Liver (tissue), 9 donors: ENCODE data around the gene RNU11. TPM values are rescaled to one million over a fixed set of nuclear protein-coding genes. Genes with fewer than 3 reads are reported as not detected.

Experiments
- DNase-seq: peaks from one replicate; pipeline ENCODE4 v3.0.0-alpha.2; 2017; ENCODE audit warnings: low spot score
- H3K27ac ChIP-seq, 2 donors: one replicate each; pipeline ENCODE4 v1.7.0; 2013; ENCODE audit warnings: inconsistent platforms in 2 of 2, low read length in 2 of 2, control low read depth in 1 of 2, low read depth in 1 of 2, mild to moderate bottlenecking in 1 of 2
- H3K27me3 ChIP-seq, 4 donors: one replicate each; pipeline versions ENCODE4 v1.6.1 to v1.7.0; 2013; ENCODE audit warnings: low read length in 3 of 4, inconsistent platforms in 1 of 4, mild to moderate bottlenecking in 1 of 4, moderate library complexity in 1 of 4; ENCODE audit not compliant: control insufficient read depth in 4 of 4, insufficient read depth in 4 of 4
- H3K36me3 ChIP-seq, 4 donors: one replicate each; pipeline versions ENCODE4 v1.6.1 to v1.7.0; 2013; ENCODE audit warnings: low read length in 3 of 4, mild to moderate bottlenecking in 3 of 4, low read depth in 1 of 4, moderate library complexity in 1 of 4; ENCODE audit not compliant: control insufficient read depth in 4 of 4, insufficient read depth in 3 of 4
- H3K4me1 ChIP-seq, 4 donors: one replicate each; pipeline versions ENCODE4 v1.6.1 to v1.7.0; 2013; ENCODE audit warnings: low read length in 3 of 4, mild to moderate bottlenecking in 3 of 4, moderate library complexity in 1 of 4; ENCODE audit not compliant: control insufficient read depth in 4 of 4, insufficient read depth in 4 of 4
- H3K4me3 ChIP-seq, 3 donors: one replicate each; pipeline versions ENCODE4 v1.6.1 to v1.7.0; 2013; ENCODE audit warnings: low read length in 3 of 3, control low read depth in 1 of 3, low read depth in 1 of 3, mild to moderate bottlenecking in 1 of 3
- H3K9ac ChIP-seq, 2 donors: one replicate each; pipeline ENCODE4 v1.7.0; 2013; ENCODE audit warnings: low read length in 2 of 2, mild to moderate bottlenecking in 2 of 2, moderate library complexity in 2 of 2, control low read depth in 1 of 2, low read depth in 1 of 2
- H3K9me3 ChIP-seq, 4 donors: one replicate each; pipeline versions ENCODE4 v1.6.1 to v1.7.0; 2013; ENCODE audit warnings: low read length in 3 of 4; ENCODE audit not compliant: control insufficient read depth in 4 of 4
- ATF3 ChIP-seq: IDR thresholded peaks from 2 replicates; pipeline ENCODE4 v1.6.1; 2016; ENCODE audit warnings: antibody characterized with exemption
- CTCF ChIP-seq: fragments of 150-350 bp; IDR thresholded peaks from 2 replicates; pipeline ENCODE4 v1.5.1; 2017; ENCODE audit warnings: improper control_type of control experiment, low read depth, low read length; ENCODE audit not compliant: missing input control
- EGR1 ChIP-seq, 2 donors: IDR thresholded peaks; 2 replicates each; pipeline ENCODE4 v1.6.1; 2016 to 2018; ENCODE audit warnings: antibody characterized with exemption in 2 of 2, low read depth in 2 of 2
- FOXA1 ChIP-seq: IDR thresholded peaks from 2 replicates; pipeline ENCODE4 v1.6.1; 2016; ENCODE audit warnings: antibody characterized with exemption
- FOXA2 ChIP-seq: IDR thresholded peaks from 2 replicates; pipeline ENCODE4 v1.6.1; 2016; ENCODE audit warnings: antibody characterized with exemption
- GABPA ChIP-seq, 2 donors: IDR thresholded peaks in 1 of 2; conservative IDR thresholded peaks in 1 of 2; 2 replicates each; pipeline ENCODE4 v1.6.1; 2016; ENCODE audit warnings: antibody characterized with exemption in 2 of 2, mild to moderate bottlenecking in 1 of 2, moderate library complexity in 1 of 2
- HNF4A ChIP-seq, 2 donors: conservative IDR thresholded peaks; 2 replicates each; pipeline ENCODE4 v1.6.1; 2016; ENCODE audit warnings: antibody characterized with exemption in 2 of 2, mild to moderate bottlenecking in 2 of 2
- HNF4G ChIP-seq: IDR thresholded peaks from 2 replicates; pipeline ENCODE4 v1.6.1; 2016; ENCODE audit warnings: antibody characterized with exemption
- JUND ChIP-seq, 2 donors: IDR thresholded peaks; 2 replicates each; pipeline ENCODE4 v1.6.1; 2016; ENCODE audit warnings: antibody characterized with exemption in 2 of 2
- MAX ChIP-seq: IDR thresholded peaks from 2 replicates; pipeline ENCODE4 v1.6.1; 2016; ENCODE audit warnings: antibody characterized with exemption
- NR2F2 ChIP-seq: IDR thresholded peaks from 2 replicates; pipeline ENCODE4 v1.6.1; 2016; ENCODE audit warnings: antibody characterized with exemption
- RAD21 ChIP-seq, 2 donors: IDR thresholded peaks; 2 replicates each; pipeline ENCODE4 v1.6.1; 2016; ENCODE audit warnings: antibody characterized with exemption in 2 of 2, mild to moderate bottlenecking in 2 of 2
- REST ChIP-seq: IDR thresholded peaks from 2 replicates; pipeline ENCODE4 v1.6.1; 2016; ENCODE audit warnings: antibody characterized with exemption, mild to moderate bottlenecking
- RXRA ChIP-seq, 2 donors: IDR thresholded peaks; 2 replicates each; pipeline ENCODE4 v1.6.1; 2017 to 2018; ENCODE audit warnings: antibody characterized with exemption in 2 of 2, mild to moderate bottlenecking in 1 of 2
- SP1 ChIP-seq: IDR thresholded peaks from 2 replicates; pipeline ENCODE4 v1.6.1; 2018; ENCODE audit warnings: antibody characterized with exemption, mild to moderate bottlenecking
- TAF1 ChIP-seq: conservative IDR thresholded peaks from 2 replicates; pipeline ENCODE4 v1.6.1; 2016; ENCODE audit warnings: antibody characterized with exemption, mild to moderate bottlenecking
- YY1 ChIP-seq: IDR thresholded peaks from 2 replicates; pipeline ENCODE4 v1.6.1; 2016; ENCODE audit warnings: antibody characterized with exemption, mild to moderate bottlenecking
- ZBTB33 ChIP-seq: IDR thresholded peaks from 2 replicates; pipeline ENCODE4 v1.6.1; 2016; ENCODE audit warnings: antibody characterized with exemption
- WGBS: extraction: QIAGEN DNeasy Blood & Tissue Kit; methylation state at CpG from one replicate; pipeline ENCODE4 v1.1.7; 2013; 5-methylcytosine and 5-hydroxymethylcytosine counted together
- polyA plus RNA-seq, 2 donors: library from polyadenylated mRNA; stranded (reverse) in 1 of 2; unstranded in 1 of 2; fragments of 200-250 nt in 1 of 2; fragments of >200 nt in 1 of 2; fragmentation: Nextera tagmentation in 1 of 2; extraction: Ambion mirVana in 1 of 2; gene quantifications; one replicate each; pipeline versions ENCODE4 v1.2.1 to v1.2.3, GENCODE V29; 2013 to 2015
- total RNA-seq, 2 donors: library from RNA; depleted of rRNA; stranded (reverse); fragments of >200 nt; gene quantifications; one replicate each; pipeline ENCODE4 v1.2.3, GENCODE V29; 2014
- donor health status: healthy.
- donor health status: healthy.
- donor health status: healthy.
- donor health status: healthy.
- donor health status: healthy.

RNU11 gene
- not detected for total RNA-seq
- not detected for polyA plus RNA-seq

DNA sequence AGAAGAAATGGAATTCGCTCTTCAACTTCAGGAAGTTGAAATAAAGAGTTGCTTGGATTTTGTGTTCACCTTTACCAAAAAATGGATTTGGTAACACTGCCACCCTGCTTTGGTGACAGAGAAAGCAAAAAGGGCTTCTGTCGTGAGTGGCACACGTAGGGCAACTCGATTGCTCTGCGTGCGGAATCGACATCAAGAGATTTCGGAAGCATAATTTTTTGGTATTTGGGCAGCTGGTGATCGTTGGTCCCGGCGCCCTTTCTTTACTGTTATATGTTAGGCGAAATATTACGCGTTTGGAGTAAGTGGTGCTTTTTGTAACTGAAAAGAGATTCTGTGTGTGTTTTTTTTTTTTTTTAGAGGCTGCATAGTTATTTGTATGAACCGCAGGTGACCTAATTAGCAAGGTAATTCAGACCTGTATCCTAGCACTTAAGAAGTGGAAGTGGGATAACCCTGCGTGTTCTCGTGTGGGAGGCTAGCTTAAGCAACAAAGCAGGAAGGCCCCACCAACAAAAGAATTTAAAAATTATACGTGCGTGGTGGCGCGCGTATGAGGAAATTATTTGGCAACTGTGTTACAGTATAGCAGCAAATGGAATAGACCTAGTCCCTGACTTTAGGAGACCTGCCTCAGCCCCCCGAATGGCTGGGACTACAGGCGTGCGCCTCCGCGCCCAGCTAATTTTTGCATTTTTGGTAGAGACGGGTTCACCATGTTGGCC is at the start of gene RNU11:
Gene RNU11 (plus strand): TSS at position 127 of the 725 bp plus-strand sequence.
- peak within 1 kb of the TSS; percentile 25 to 99 for H3K9ac ChIP-seq
- peak within 1 kb of the TSS; percentile 75 to 98 for H3K27ac ChIP-seq
- H3K4me3 ChIP-seq = peak within 1 kb of the TSS; percentile 9 to 89 (median 31)
- WGBS = 4% methylated on average over 28 of the region's 28 CpGs
- H3K36me3 ChIP-seq = no peaks in the 10 kb centered on the region
- TF ChIP-seq HNF4A (conservative IDR thresholded peaks at IDR 0.05) (peak; percentile 55 to 73), SP1 (peak; percentile 94), NR2F2 (no peak), MAX (peak; percentile 58), RXRA (IDR thresholded peaks at IDR 0.05) (peak; percentile 67 to 71), CTCF (no peak), FOXA1 (peak; percentile 51), ATF3 (peak; percentile 69), RAD21 (IDR thresholded peaks at IDR 0.05) (peak; percentile 49 to 51), REST (peak; percentile 84), GABPA (IDR thresholded peaks at IDR 0.05 in 1 of 2, conservative IDR thresholded peaks at IDR 0.05 in 1 of 2) (peak; percentile 31 to 76), JUND (IDR thresholded peaks at IDR 0.05) (no peak), EGR1 (IDR thresholded peaks at IDR 0.05; ENCODE audit: low read depth in 2 of 2) (peak; percentile 76 to 81), TAF1 (peak; percentile 85), HNF4G (no peak), ZBTB33 (peak; percentile 94), YY1 (peak; percentile 90), FOXA2 (peak; percentile 53)
- H3K27me3 ChIP-seq = no peaks in the 10 kb centered on the region
- peak; percentile 84 for DNase-seq
- H3K9me3 ChIP-seq = no peaks in the 10 kb centered on the region
- peaks cover 9 to 31% (median 19%) of the 10 kb centered on the region in 4 donors for H3K4me1 ChIP-seq
